NCI-H524 (cell line): ENCODE measurements around the gene CRLF2.
"Not testable (repeated sequence)": the region's sequence is repeated elsewhere in the genome, so short reads cannot be mapped to it uniquely, and the experiment has no call there.

ENCODE experiments used
- DNase-seq, 2 experiments: peaks; one replicate each; lab custom pipeline; 2025; lab: John Stamatoyannopoulos, UW

Gene CRLF2

DNA sequence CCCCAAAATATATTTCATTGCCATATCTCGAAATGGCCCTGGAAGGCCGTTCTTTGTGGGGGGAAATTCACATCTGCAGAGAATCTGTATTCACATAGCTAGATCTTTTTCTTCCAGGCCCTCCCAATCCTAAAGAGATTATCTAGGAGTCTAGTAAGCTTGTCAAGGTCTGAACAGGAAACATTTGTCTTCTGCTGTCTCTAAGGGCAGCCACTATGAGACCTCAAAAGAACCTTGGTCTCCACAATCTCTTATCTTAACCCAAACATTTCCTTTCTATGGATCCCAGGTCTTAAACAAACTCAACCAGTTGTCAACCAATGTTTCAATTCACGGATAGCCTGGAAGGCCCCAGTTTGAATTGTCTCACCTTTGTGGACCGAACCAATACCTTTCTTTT, 45.0 kb downstream of the CRLF2 start:
- no peak for DNase-seq

GRCh38 chrX:1165535-1166196, 46.8 kb downstream of the CRLF2 start:
- no peak for DNase-seq

DNA sequence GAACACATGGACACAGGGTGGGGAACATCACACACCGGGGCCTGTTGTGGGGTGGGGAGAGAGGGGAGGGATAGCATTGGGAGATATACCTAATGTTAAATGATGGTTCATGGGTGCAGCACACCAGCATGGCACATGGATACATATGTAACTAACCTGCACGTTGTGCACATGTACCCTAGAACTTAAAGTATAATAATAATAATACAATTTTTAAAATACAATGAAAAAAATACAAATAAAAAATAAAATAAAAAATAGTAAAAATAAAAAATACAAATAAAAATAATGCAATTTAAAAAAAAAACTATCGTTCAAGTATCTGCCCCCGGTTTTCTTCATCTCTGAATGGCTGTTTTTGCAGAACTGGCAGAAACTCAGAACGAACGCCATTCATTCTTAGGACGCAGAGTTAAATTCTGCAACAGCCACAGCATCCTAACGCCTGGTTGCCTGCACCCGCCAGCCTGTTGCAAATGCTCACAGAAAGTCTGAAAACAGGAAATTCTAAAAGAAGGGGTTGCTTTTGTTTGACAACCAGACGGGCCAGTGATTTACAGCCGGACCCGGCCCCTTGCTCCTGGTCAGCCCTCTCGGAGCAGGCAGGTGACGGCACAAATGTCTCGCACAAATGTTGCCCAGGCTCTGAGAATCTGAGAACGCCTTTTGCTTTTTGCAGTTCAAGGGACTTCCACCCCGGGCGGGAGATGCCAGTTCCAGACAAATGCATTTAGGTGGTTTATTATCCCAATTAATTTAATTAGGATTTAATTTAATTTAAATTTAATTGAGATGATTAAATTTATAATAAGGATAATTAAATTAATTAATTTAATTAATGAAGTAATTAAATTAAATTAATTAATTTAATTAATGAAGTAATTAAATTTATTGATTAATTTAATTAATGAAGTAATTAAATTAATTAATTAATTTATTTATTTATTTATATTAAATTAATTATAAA, 47.8 kb downstream of the CRLF2 start:
- no peak for DNase-seq

DNA sequence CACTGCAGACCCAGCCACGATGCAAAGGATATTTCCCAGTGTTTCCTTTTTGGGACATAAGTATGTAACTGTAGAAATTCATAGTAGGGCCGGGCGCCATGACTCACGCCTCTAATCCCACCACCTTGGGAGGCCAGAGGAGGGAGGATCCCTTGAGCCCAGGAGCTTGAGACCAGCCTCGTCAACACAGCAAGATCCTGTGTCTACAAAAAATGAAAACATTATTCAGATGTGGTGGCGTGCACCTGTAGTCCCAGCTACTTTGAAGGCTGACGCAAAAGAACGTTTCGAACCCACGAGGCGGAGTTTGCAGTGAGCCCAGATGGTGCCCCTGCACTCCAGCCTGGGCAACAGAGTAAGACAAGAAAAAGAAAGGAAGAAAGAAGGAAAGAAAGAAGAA, 49.2 kb downstream of the CRLF2 start:
- DNase-seq = no peak

DNA sequence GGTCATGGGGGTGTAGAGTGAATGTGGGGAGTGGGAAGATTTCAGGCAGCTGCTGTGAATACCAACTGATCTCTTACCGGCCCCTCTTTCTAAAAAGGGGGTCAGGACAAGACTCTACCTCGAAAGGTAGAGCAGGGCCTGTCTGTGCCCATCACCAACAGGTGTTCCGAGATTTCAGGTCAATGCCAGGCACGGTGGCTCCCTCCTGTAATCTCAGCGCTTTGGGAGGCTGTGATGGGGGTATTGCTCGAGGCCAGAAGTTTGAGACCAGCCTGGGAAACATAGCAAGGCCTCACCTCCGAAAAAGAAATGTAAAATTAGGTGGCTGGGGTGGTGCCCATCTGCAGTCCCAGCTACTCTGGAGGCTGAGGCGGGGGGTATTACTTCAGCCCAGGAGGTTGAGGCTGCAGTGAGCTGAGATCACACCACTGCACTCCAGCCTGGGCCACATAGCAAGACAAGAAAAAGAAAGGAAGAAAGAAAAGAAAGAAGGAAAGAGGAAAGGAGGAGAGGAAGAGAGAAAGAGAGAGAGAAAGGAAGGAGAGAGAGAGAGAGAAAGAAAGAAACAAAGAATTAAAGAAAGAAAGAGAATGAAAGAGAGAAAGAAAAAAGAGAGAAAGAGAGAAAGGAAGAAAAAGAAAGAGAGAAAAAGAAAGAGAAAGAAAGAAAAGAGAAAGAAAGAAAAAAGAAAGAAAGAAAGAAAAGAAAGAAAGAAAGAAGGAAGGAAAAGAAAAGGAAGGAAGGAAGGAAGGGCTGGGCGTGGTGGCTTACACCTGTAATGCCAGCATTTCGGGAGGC, 50.1 kb downstream of the CRLF2 start:
- no peak for DNase-seq

- DNase-seq = no peak
These were observed 52.9 kb downstream of the CRLF2 start for GRCh38 chrX:1159548-1159947.

DNA sequence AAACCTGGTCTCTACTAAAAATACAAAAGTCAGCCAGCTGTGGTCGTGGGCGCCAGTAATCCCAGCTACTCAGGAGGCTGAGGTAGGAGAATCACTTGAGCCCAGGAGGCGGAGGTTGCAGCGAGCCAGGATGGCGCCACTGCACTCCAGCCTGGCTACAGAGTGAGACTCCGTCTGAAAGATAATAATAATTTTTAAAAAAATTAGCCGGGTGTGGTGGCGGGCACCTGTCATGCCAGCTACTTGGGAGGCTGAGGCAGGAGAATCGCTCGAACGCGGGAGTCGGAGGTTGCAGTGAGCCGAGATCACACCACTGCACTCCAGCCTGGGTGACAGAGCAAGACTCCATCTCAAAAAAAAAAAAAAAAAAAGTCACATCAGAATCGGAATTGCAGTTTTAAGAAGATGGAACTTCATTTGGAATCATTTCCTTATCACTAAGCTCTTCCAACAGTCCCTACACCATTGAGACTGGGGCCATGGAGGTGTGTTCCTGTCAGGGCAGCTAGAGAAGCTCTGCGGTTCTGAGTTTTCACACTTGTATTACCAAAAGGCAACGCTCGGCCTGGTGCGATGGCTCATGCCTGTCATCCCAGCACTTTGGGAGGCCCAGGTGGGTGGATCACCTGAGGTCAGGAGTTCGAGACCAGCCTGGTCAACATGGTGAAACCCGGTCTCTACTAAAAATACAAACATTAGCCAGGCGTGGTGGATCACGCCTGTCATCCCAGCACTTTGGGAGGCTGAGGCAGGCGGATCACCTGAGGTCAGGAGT, 55.6 kb downstream of the CRLF2 start:
- DNase-seq = not testable (repeated sequence)

GRCh38 chrX:1153940-1154339, 58.5 kb downstream of the CRLF2 start:
- no peak for DNase-seq

- DNase-seq = no peak
These were observed 60.4 kb downstream of the CRLF2 start for GRCh38 chrX:1152090-1152489.

DNA sequence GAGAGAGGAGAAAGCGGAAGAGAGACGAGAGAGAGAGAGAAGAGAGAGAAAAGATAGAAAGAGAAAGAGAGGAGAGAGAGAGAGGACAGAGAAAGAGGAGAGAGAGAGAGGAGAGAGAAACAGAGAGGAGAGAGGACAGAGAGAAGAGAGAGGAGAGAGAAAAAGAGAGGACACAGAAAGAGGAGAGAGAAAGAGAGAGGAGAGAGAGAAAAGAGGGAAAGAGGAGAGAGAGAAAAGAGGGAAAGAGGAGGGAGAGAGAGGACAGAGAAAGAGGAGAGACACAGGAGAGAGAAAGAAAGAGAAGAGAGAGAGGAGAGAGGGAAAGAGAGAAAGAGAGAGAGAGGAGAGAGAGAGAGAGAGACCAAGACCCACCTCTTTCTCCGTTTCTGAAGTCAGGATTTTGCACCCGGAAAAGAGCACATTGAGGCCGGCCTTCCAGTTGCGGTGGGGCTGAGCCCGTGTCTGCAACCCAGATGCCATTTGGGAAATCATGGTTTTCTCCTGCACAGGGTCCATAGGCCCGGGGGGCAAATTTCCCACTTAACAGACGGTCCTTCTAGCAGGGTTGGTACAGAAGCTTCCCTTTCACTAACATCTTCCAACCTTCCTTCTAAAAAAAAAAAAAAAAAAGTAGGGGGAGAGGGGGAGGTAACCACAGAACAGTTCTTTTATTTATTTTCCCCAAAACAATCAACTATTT, 60.9 kb downstream of the CRLF2 start:
- no peak for DNase-seq

GRCh38 chrX:1150569-1151347, 61.7 kb downstream of the CRLF2 start:
- no peak for DNase-seq

- no peak for DNase-seq
These were observed 64.6 kb downstream of the CRLF2 start for GRCh38 chrX:1147611-1148515.

DNA sequence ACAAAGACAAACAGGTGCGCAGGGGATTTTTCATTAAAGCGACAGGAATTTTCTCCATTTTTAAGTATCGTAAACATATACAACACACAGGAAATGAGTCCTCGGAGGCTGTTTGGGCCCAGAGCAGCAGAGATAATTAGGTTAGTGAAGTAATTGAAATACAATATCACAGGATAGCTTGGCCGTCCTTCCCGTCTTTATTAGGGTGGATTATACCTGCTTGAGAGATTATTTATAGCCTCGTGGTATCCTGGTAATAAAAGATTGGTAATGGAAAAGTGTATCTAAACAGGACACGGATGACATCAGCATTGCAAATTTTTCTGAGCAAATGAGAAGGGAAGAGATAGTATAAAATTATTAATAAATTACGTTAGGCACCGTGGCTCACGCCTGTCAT, 68.2 kb downstream of the CRLF2 start:
- no peak for DNase-seq
